Cortex of kidney (tissue), 1 donor: ENCODE data around the gene AKIRIN2.
A peak's percentile ranks its signal among the peaks of the same experiment; 100 is the strongest.

ENCODE experiments used
- DNase-seq: peaks from one replicate; lab custom pipeline; 2025; lab: John Stamatoyannopoulos, UW

AKIRIN2 gene

GRCh38 chr6:87701676-87702588 is at the start of gene AKIRIN2:
AKIRIN2 (minus strand) TSS chr6:87702233; CDS start chr6:87701684, 549 bp downstream.
- DNase-seq: peak; percentile 69

GRCh38 chr6:87747646-87748045 is 45.6 kb upstream of the AKIRIN2 start:
- no peak for DNase-seq

- no peak for DNase-seq
Measured at GRCh38 chr6:87745966-87746721, 44.1 kb upstream of the AKIRIN2 start.

GRCh38 chr6:87743454-87743853 is 41.4 kb upstream of the AKIRIN2 start:
- no peak for DNase-seq

GRCh38 chr6:87742106-87742505 is 40.1 kb upstream of the AKIRIN2 start:
- no peak for DNase-seq

- DNase-seq: no peak
Measured at GRCh38 chr6:87741001-87741650, 39.1 kb upstream of the AKIRIN2 start.

- no peak for DNase-seq
Measured at GRCh38 chr6:87738744-87739143, 36.7 kb upstream of the AKIRIN2 start.

GRCh38 chr6:87738000-87738399 is 36.0 kb upstream of the AKIRIN2 start:
- no peak for DNase-seq

GRCh38 chr6:87736809-87737540 is 34.9 kb upstream of the AKIRIN2 start:
- DNase-seq: no peak

- DNase-seq: no peak
Measured at GRCh38 chr6:87731818-87732661, 30.0 kb upstream of the AKIRIN2 start.

- DNase-seq: no peak
Measured at GRCh38 chr6:87731080-87731479, 29.0 kb upstream of the AKIRIN2 start.

GRCh38 chr6:87729965-87730719 is 28.1 kb upstream of the AKIRIN2 start:
- no peak for DNase-seq

- DNase-seq: no peak
Measured at GRCh38 chr6:87728706-87729105, 26.7 kb upstream of the AKIRIN2 start.

- DNase-seq: no peak
Measured at GRCh38 chr6:87724983-87725811, 23.2 kb upstream of the AKIRIN2 start.

GRCh38 chr6:87723170-87724078 is 21.4 kb upstream of the AKIRIN2 start:
- no peak for DNase-seq

- DNase-seq: no peak
Measured at GRCh38 chr6:87722540-87723169, 20.6 kb upstream of the AKIRIN2 start.

GRCh38 chr6:87721311-87721710 is 19.3 kb upstream of the AKIRIN2 start:
- DNase-seq: no peak
